Muscle layer of colon (tissue), 2 donors: Measurements from ENCODE around the gene PIK3C2B.
"Not testable (repeated sequence)": the region's sequence is repeated elsewhere in the genome, so short reads cannot be mapped to it uniquely, and the experiment has no call there.

Experiments
- H3K27ac ChIP-seq: one replicate; pipeline ENCODE4 v1.7.0; 2013; ENCODE audit warnings: low read depth, mild to moderate bottlenecking, low read length, moderate library complexity
- H3K27me3 ChIP-seq, 2 donors: one replicate each; pipeline ENCODE4 v1.7.0; 2013; ENCODE audit warnings: low read length in 2 of 2, mild to moderate bottlenecking in 2 of 2; ENCODE audit not compliant: insufficient read depth in 2 of 2, control insufficient read depth in 1 of 2
- H3K36me3 ChIP-seq: one replicate; pipeline ENCODE4 v1.7.0; 2013; ENCODE audit warnings: mild to moderate bottlenecking, low read length; ENCODE audit not compliant: insufficient read depth
- H3K4me1 ChIP-seq: one replicate; pipeline ENCODE4 v1.7.0; 2013; ENCODE audit warnings: mild to moderate bottlenecking, low read length; ENCODE audit not compliant: insufficient read depth
- H3K4me3 ChIP-seq, 2 donors: one replicate each; pipeline ENCODE4 v1.7.0; 2013; ENCODE audit warnings: low read length in 2 of 2, low read depth in 1 of 2, mild to moderate bottlenecking in 1 of 2, moderate library complexity in 1 of 2
- H3K9ac ChIP-seq: one replicate; pipeline ENCODE4 v1.7.0; 2013; ENCODE audit warnings: low read length
- H3K9me3 ChIP-seq: one replicate; pipeline ENCODE4 v1.7.0; 2013; ENCODE audit warnings: mild to moderate bottlenecking, low read length
- donor health status: abdominal sarcoma.
- donor health status: Adenocarcinoma of cecum.

The PIK3C2B gene

GRCh38 chr1:204521941-204522521 lies 27.4 kb upstream of the PIK3C2B start:
- peaks cover 34% of the 10 kb centered on the region for H3K36me3 ChIP-seq
- H3K9ac ChIP-seq, H3K4me3 ChIP-seq, H3K27ac ChIP-seq, H3K27me3 ChIP-seq, H3K9me3 ChIP-seq: not testable (repeated sequence)
- H3K4me1 ChIP-seq: peaks cover 17% of the 10 kb centered on the region

GRCh38 chr1:204520834-204521709 lies 26.5 kb upstream of the PIK3C2B start:
- H3K4me1 ChIP-seq: peaks cover 18% of the 10 kb centered on the region

GRCh38 chr1:204517382-204517781 lies 22.8 kb upstream of the PIK3C2B start:
- H3K27ac ChIP-seq, H3K9me3 ChIP-seq, H3K27me3 ChIP-seq, H3K9ac ChIP-seq: not testable (repeated sequence)
- H3K4me3 ChIP-seq: peak overlapping the region; percentile 75 to 80
- H3K36me3 ChIP-seq: peaks cover 19% of the 10 kb centered on the region
- peaks cover 18% of the 10 kb centered on the region for H3K4me1 ChIP-seq

More at GRCh38 chr1:204520834-204521709, 26.5 kb upstream of the PIK3C2B start:
- Histone ChIP-seq H3K9ac (no peak overlapping the region), H3K27me3 (no peaks in the 10 kb centered on the region), H3K4me3 (no peak overlapping the region), H3K27ac (no peak overlapping the region), H3K36me3 (peaks cover 25% of the 10 kb centered on the region), H3K9me3 (no peaks in the 10 kb centered on the region)

- Histone ChIP-seq H3K27ac (peak within 1 kb of the TSS; percentile 95), H3K9me3 (no peaks in the 10 kb centered on the region), H3K4me1 (peaks cover 18% of the 10 kb centered on the region), H3K9ac (peak within 1 kb of the TSS; percentile 82), H3K36me3 (peaks cover 19% of the 10 kb centered on the region), H3K27me3 (no peaks in the 10 kb centered on the region), H3K4me3 (peak within 1 kb of the TSS; percentile 75 to 80)
These were observed 21.7 kb upstream of the PIK3C2B start, which contains the start of gene MDM4 for GRCh38 chr1:204516180-204516879. Gene MDM4 (plus strand): TSS chr1:204516406. CDS start chr1:204525519, 9,113 bp downstream.

GRCh38 chr1:204514828-204515227 lies 20.2 kb upstream of the PIK3C2B start:
- Histone ChIP-seq H3K9me3 (no peaks in the 10 kb centered on the region), H3K4me3 (no peak overlapping the region), H3K27me3 (no peaks in the 10 kb centered on the region), H3K4me1 (peaks cover 18% of the 10 kb centered on the region), H3K27ac (no peak overlapping the region), H3K9ac (no peak overlapping the region), H3K36me3 (peaks cover 14% of the 10 kb centered on the region)

- Histone ChIP-seq H3K27me3 (no peaks in the 10 kb centered on the region), H3K27ac (no peak overlapping the region), H3K9ac (no peak overlapping the region), H3K4me1 (peaks cover 13% of the 10 kb centered on the region), H3K4me3 (no peak overlapping the region), H3K9me3 (no peaks in the 10 kb centered on the region), H3K36me3 (peaks cover 6% of the 10 kb centered on the region)
These were observed 18.6 kb upstream of the PIK3C2B start for GRCh38 chr1:204513117-204513716.

GRCh38 chr1:204511366-204511765 lies 16.8 kb upstream of the PIK3C2B start:
- H3K27me3 ChIP-seq: no peaks in the 10 kb centered on the region
- H3K9me3 ChIP-seq: no peaks in the 10 kb centered on the region
- H3K27ac ChIP-seq: no peak overlapping the region
- H3K9ac ChIP-seq: no peak overlapping the region
- H3K4me3 ChIP-seq: no peak overlapping the region
- no peaks in the 10 kb centered on the region for H3K36me3 ChIP-seq
- H3K4me1 ChIP-seq: peaks cover 5% of the 10 kb centered on the region

- peaks cover 12% of the 10 kb centered on the region for H3K4me1 ChIP-seq
- H3K9me3 ChIP-seq: no peaks in the 10 kb centered on the region
- H3K36me3 ChIP-seq: no peaks in the 10 kb centered on the region
- no peak overlapping the region for H3K4me3 ChIP-seq
- H3K27me3 ChIP-seq: no peaks in the 10 kb centered on the region
- no peak overlapping the region for H3K9ac ChIP-seq
- no peak overlapping the region for H3K27ac ChIP-seq
These were observed 14.6 kb upstream of the PIK3C2B start for GRCh38 chr1:204509186-204509635.

- H3K36me3 ChIP-seq: no peaks in the 10 kb centered on the region
- peak overlapping the region; percentile 70 for H3K27ac ChIP-seq
- H3K27me3 ChIP-seq: no peaks in the 10 kb centered on the region
- H3K9me3 ChIP-seq: no peaks in the 10 kb centered on the region
- peaks cover 18% of the 10 kb centered on the region for H3K4me1 ChIP-seq
- H3K9ac ChIP-seq: peak overlapping the region; percentile 93
- peak overlapping the region; percentile 25 to 85 for H3K4me3 ChIP-seq
These were observed 12.9 kb upstream of the PIK3C2B start for GRCh38 chr1:204507317-204508105.

- Histone ChIP-seq H3K4me1 (peaks cover 18% of the 10 kb centered on the region), H3K27ac (peak overlapping the region; percentile 70), H3K27me3 (no peaks in the 10 kb centered on the region), H3K36me3 (no peaks in the 10 kb centered on the region), H3K9me3 (no peaks in the 10 kb centered on the region), H3K9ac (peak overlapping the region; percentile 93), H3K4me3 (peak overlapping the region; percentile 25 to 85)
These were observed 12.3 kb upstream of the PIK3C2B start for GRCh38 chr1:204506969-204507316.
